ENCODE data around the gene AGBL4.

AGBL4 gene

DNA sequence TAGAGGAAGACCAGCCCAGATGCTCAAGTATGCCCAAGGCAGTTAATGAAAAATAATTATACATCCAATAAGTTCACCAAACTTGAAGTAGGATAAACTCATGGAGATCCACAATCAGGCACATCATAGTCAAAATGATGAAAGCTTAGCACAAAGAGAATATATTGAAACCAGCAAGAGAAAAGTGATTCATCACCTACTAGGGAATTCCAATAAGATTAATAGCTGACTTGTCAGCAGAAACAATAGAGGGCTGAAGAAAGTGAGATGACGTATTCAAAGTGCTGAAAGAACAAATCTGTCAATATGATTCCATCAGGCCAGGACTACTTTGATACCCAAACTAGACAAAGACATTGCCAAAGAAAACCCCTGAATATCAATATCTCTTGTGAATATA lies 995.4 kb downstream of the AGBL4 start:
- no peaks in the 10 kb centered on the region for H3F3A ChIP-seq (ENCODE audit: insufficient read depth, low read length)
- no peaks in the 10 kb centered on the region; the same call in 1 of the 2 replicates for H3K9me3 ChIP-seq (ENCODE audit: low read length)
- H3K9me2 ChIP-seq (ENCODE audit: low read depth, low read length) = no peaks in the 10 kb centered on the region
- no peak overlapping the region for H3K9ac ChIP-seq (ENCODE audit: low read length)
- H3K4me3 ChIP-seq (ENCODE audit: low read depth, low read length, poor library complexity, severe bottlenecking) = no peak overlapping the region
- no peaks in the 10 kb centered on the region for H3K4me1 ChIP-seq (ENCODE audit: insufficient read depth, low read length, severe bottlenecking)
- no peaks in the 10 kb centered on the region for H3K79me2 ChIP-seq (ENCODE audit: insufficient read depth, low read length)
- no peak for TF ChIP-seq EZH2 (IDR thresholded peaks at IDR 0.05; ENCODE audit: borderline replicate concordance, low read length)
- TF ChIP-seq, protein P1, sequence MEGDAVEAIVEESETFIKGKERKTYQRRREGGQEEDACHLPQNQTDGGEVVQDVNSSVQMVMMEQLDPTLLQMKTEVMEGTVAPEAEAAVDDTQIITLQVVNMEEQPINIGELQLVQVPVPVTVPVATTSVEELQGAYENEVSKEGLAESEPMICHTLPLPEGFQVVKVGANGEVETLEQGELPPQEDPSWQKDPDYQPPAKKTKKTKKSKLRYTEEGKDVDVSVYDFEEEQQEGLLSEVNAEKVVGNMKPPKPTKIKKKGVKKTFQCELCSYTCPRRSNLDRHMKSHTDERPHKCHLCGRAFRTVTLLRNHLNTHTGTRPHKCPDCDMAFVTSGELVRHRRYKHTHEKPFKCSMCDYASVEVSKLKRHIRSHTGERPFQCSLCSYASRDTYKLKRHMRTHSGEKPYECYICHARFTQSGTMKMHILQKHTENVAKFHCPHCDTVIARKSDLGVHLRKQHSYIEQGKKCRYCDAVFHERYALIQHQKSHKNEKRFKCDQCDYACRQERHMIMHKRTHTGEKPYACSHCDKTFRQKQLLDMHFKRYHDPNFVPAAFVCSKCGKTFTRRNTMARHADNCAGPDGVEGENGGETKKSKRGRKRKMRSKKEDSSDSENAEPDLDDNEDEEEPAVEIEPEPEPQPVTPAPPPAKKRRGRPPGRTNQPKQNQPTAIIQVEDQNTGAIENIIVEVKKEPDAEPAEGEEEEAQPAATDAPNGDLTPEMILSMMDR (IDR thresholded peaks at IDR 0.05; ENCODE audit: low read length) = no peak
- no peaks in the 10 kb centered on the region for H3K27me3 ChIP-seq (ENCODE audit: insufficient read depth, low read length)
- H3K4me2 ChIP-seq (ENCODE audit: low read length) = no peak overlapping the region
- H3K36me3 ChIP-seq (ENCODE audit: insufficient read depth, low read length) = no peaks in the 10 kb centered on the region
- no peak overlapping the region for H2AFZ ChIP-seq (ENCODE audit: low read length)
- H3K27ac ChIP-seq (ENCODE audit: low read depth, low read length, poor library complexity, severe bottlenecking) = no peak overlapping the region
- H4K20me1 ChIP-seq (ENCODE audit: insufficient read depth, low read length) = no peaks in the 10 kb centered on the region

GRCh38 chr1:49026230-49026811 lies 997.4 kb downstream of the AGBL4 start:
- Histone ChIP-seq H3K4me2 (ENCODE audit: low read length) (no peak overlapping the region), H3K79me2 (ENCODE audit: insufficient read depth, low read length) (no peaks in the 10 kb centered on the region), H3K36me3 (ENCODE audit: insufficient read depth, low read length) (no peaks in the 10 kb centered on the region), H3K27ac (ENCODE audit: low read depth, low read length, poor library complexity, severe bottlenecking) (no peak overlapping the region), H3K4me1 (ENCODE audit: insufficient read depth, low read length, severe bottlenecking) (no peaks in the 10 kb centered on the region), H3K9me2 (ENCODE audit: low read depth, low read length) (no peaks in the 10 kb centered on the region), H2AFZ (ENCODE audit: low read length) (no peak overlapping the region), H3K27me3 (ENCODE audit: insufficient read depth, low read length) (no peaks in the 10 kb centered on the region), H4K20me1 (ENCODE audit: insufficient read depth, low read length) (no peaks in the 10 kb centered on the region), H3K9ac (ENCODE audit: low read length) (no peak overlapping the region), H3K9me3 (ENCODE audit: low read length) (no peaks in the 10 kb centered on the region; the same call in 1 of the 2 replicates), H3K4me3 (ENCODE audit: low read depth, low read length, poor library complexity, severe bottlenecking) (no peak overlapping the region), H3F3A (ENCODE audit: insufficient read depth, low read length) (no peaks in the 10 kb centered on the region)
- TF ChIP-seq, protein P1 (IDR thresholded peaks at IDR 0.05; ENCODE audit: low read length) = no peak
- TF ChIP-seq EZH2 (IDR thresholded peaks at IDR 0.05; ENCODE audit: borderline replicate concordance, low read length) = no peak

DNA sequence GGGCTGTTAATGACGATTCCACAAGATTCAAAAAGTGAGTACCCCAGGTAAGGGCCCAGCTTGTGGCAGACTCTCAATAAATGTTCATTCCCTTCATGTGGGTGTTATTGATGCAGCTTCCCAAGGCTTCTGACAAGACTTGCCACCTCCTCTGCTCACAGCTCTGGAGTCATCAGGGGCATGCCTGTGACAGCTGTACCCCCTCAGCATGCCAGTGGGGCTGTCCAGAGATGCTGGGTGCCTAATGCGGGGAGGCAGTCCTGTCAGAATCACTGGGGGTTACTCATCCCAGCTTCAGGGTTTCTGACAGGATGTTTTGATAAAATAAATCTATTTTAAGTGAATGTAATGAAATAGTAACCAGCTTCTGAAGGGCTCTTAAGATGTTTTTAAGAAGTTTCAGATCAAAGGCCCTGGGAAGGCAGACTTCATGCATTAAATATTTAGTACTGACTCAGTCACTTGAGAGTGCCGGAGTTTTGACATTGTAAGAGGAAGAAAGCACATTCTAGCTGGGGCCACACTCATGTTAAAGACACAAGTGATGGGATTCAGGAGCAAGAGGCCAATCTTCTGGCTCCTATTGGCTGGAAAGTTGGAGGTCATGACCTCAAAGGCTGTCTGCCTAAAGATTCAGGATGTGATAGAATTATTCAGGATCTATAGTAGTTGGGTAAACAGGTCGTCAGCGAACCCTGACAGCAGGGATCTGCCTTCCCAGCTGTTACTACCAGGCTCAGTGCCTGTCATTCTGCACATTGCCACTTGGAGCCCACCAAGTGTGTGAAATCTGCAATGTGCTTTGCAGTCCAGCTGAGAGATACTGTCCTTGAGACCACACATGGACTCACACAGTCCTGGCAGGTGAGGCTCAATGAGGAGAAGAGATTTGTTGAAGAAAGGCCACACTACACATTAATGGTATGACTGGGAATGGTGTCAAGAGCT lies 1007.5 kb downstream of the AGBL4 start:
- no peaks in the 10 kb centered on the region for H4K20me1 ChIP-seq (ENCODE audit: insufficient read depth, low read length)
- no peak overlapping the region for H3K4me2 ChIP-seq (ENCODE audit: low read length)
- no peaks in the 10 kb centered on the region for H3K79me2 ChIP-seq (ENCODE audit: insufficient read depth, low read length)
- no peaks in the 10 kb centered on the region for H3K9me3 ChIP-seq (ENCODE audit: low read length)
- H3K27me3 ChIP-seq (ENCODE audit: insufficient read depth, low read length) = no peaks in the 10 kb centered on the region
- H3K27ac ChIP-seq (ENCODE audit: low read depth, low read length, poor library complexity, severe bottlenecking) = no peak overlapping the region
- no peaks in the 10 kb centered on the region for H3K4me1 ChIP-seq (ENCODE audit: insufficient read depth, low read length, severe bottlenecking)
- no peaks in the 10 kb centered on the region for H3K36me3 ChIP-seq (ENCODE audit: insufficient read depth, low read length)
- H2AFZ ChIP-seq (ENCODE audit: low read length) = no peak overlapping the region
- H3F3A ChIP-seq (ENCODE audit: insufficient read depth, low read length) = no peaks in the 10 kb centered on the region
- H3K9me2 ChIP-seq (ENCODE audit: low read depth, low read length) = no peaks in the 10 kb centered on the region
- H3K9ac ChIP-seq (ENCODE audit: low read length) = no peak overlapping the region
- H3K4me3 ChIP-seq (ENCODE audit: low read depth, low read length, poor library complexity, severe bottlenecking) = no peak overlapping the region
- TF ChIP-seq EZH2 (IDR thresholded peaks at IDR 0.05; ENCODE audit: borderline replicate concordance, low read length) = no peak
- TF ChIP-seq, protein P1 (IDR thresholded peaks at IDR 0.05; ENCODE audit: low read length) = no peak

Data from OCI-LY1 (cell line).